ENCODE data around the gene PACRG.

Gene PACRG

DNA sequence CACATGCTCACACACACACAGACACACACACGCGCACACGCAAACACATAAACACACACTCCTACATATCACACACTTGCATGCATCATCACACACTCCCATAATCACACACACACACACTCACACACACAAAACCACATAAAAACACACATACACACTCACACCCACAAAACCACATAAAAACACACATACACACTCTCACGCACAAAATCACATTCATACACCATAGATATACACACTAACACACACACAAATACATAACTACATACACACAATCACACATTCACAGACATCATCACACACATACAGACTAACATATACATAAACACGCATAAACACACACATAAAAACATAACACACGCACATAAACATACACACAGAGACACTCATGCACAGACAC is 629.0 kb downstream of the PACRG start:
- no peak overlapping the region for H3K27ac ChIP-seq
- no peaks in the 10 kb centered on the region for H3K27me3 ChIP-seq (ENCODE audit: insufficient read depth, low read depth)
- H3K9ac ChIP-seq: no peak overlapping the region
- H4K20me1 ChIP-seq (ENCODE audit: insufficient read depth): no peaks in the 10 kb centered on the region
- no peaks in the 10 kb centered on the region for H3K36me3 ChIP-seq (ENCODE audit: insufficient read depth)
- no peaks in the 10 kb centered on the region for H3K4me1 ChIP-seq (ENCODE audit: low read depth, poor library complexity, severe bottlenecking)
- H3K79me2 ChIP-seq (ENCODE audit: insufficient read depth, low read depth): no peaks in the 10 kb centered on the region
- no peak overlapping the region for H2AFZ ChIP-seq (ENCODE audit: low read depth)
- no peak overlapping the region for H3K4me2 ChIP-seq
- no peak overlapping the region for H3K4me3 ChIP-seq (IDR thresholded peaks at IDR 0.05; ENCODE audit: insufficient read depth, low read depth, low read length)
- TF ChIP-seq, protein P1, sequence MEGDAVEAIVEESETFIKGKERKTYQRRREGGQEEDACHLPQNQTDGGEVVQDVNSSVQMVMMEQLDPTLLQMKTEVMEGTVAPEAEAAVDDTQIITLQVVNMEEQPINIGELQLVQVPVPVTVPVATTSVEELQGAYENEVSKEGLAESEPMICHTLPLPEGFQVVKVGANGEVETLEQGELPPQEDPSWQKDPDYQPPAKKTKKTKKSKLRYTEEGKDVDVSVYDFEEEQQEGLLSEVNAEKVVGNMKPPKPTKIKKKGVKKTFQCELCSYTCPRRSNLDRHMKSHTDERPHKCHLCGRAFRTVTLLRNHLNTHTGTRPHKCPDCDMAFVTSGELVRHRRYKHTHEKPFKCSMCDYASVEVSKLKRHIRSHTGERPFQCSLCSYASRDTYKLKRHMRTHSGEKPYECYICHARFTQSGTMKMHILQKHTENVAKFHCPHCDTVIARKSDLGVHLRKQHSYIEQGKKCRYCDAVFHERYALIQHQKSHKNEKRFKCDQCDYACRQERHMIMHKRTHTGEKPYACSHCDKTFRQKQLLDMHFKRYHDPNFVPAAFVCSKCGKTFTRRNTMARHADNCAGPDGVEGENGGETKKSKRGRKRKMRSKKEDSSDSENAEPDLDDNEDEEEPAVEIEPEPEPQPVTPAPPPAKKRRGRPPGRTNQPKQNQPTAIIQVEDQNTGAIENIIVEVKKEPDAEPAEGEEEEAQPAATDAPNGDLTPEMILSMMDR (conservative IDR thresholded peaks at IDR 0.05; ENCODE audit: low read depth, low read length): no peak

- H3K27ac ChIP-seq: no peak overlapping the region
- TF ChIP-seq, protein P1 (conservative IDR thresholded peaks at IDR 0.05; ENCODE audit: low read depth, low read length): no peak
- H3K9ac ChIP-seq: no peak overlapping the region
- no peaks in the 10 kb centered on the region for H3K4me1 ChIP-seq (ENCODE audit: low read depth, poor library complexity, severe bottlenecking)
- no peaks in the 10 kb centered on the region for H3K27me3 ChIP-seq (ENCODE audit: insufficient read depth, low read depth)
- H2AFZ ChIP-seq (ENCODE audit: low read depth): no peak overlapping the region
- H3K4me3 ChIP-seq (IDR thresholded peaks at IDR 0.05; ENCODE audit: insufficient read depth, low read depth, low read length): no peak overlapping the region
- no peaks in the 10 kb centered on the region for H4K20me1 ChIP-seq (ENCODE audit: insufficient read depth)
- no peaks in the 10 kb centered on the region for H3K36me3 ChIP-seq (ENCODE audit: insufficient read depth)
- H3K79me2 ChIP-seq (ENCODE audit: insufficient read depth, low read depth): no peaks in the 10 kb centered on the region
- no peak overlapping the region for H3K4me2 ChIP-seq
Observed at GRCh38 chr6:163364641-163365040, 636.9 kb downstream of the PACRG start.
